Measurements from ENCODE around the gene PICALM. TPM values are rescaled to one million over a fixed set of nuclear protein-coding genes. Genes with fewer than 3 reads are reported as not detected.

The PICALM gene
- total RNA-seq (ENCODE audit: low replicate concordance) = 119 and 204 TPM in 2 replicates

- Histone ChIP-seq H4K20me1 (ENCODE audit: low read depth) (peaks cover 40% of the 10 kb centered on the region), H3K4me1 (peaks cover 23% of the 10 kb centered on the region), H3K79me2 (ENCODE audit: low read depth) (peaks cover 47% of the 10 kb centered on the region), H3K4me3 (peak within 1 kb of the TSS; percentile 88), H3K9ac (peak within 1 kb of the TSS; percentile 76), H3K27me3 (no peaks in the 10 kb centered on the region), H3K27ac (peak within 1 kb of the TSS; percentile 93), H3F3A (ENCODE audit: low read depth) (peaks cover 21% of the 10 kb centered on the region), H2AFZ (replicated peaks) (peak within 1 kb of the TSS; percentile 53), H3K9me3 (ENCODE audit: low read depth) (no peaks in the 10 kb centered on the region), H3K4me2 (peak within 1 kb of the TSS; percentile 91), H3K36me3 (no peaks in the 10 kb centered on the region)
- peaks cover 2% of the 10 kb centered on the region for H3K36me3 Mint-ChIP-seq
- no peaks in the 10 kb centered on the region for H3K9me3 Mint-ChIP-seq
- TF ChIP-seq EZH2 (IDR thresholded peaks at IDR 0.05) = no peak
- no peak for TF ChIP-seq EZH2phosphoT487 (IDR thresholded peaks at IDR 0.05)
- TF ChIP-seq CTCF (IDR thresholded peaks at IDR 0.05) = no peak
- H3K27ac Mint-ChIP-seq = peak within 1 kb of the TSS; percentile 98
- peak within 1 kb of the TSS; percentile 100 for H3K4me3 Mint-ChIP-seq
- DNase-seq (ENCODE audit: low spot score) = peak; percentile 99
- peaks cover 5% of the 10 kb centered on the region for H3K27me3 Mint-ChIP-seq (ENCODE audit: insufficient read depth, low read depth)
- H3K4me1 Mint-ChIP-seq = peaks cover 28% of the 10 kb centered on the region
These were observed at the start of gene PICALM for GRCh38 chr11:86068951-86069407. Gene PICALM (minus strand): TSS chr11:86069084. CDS start chr11:86068780, 304 bp downstream.

- no peak overlapping the region for H3K4me3 Mint-ChIP-seq
- no peaks in the 10 kb centered on the region for H3K9me3 Mint-ChIP-seq
- Histone ChIP-seq H3K79me2 (ENCODE audit: low read depth) (no peaks in the 10 kb centered on the region), H3K4me1 (no peaks in the 10 kb centered on the region), H3K27ac (no peak overlapping the region), H3K4me2 (no peak overlapping the region), H3K9me3 (ENCODE audit: low read depth) (no peaks in the 10 kb centered on the region), H3K4me3 (no peak overlapping the region), H2AFZ (replicated peaks) (no peak overlapping the region), H4K20me1 (ENCODE audit: low read depth) (no peaks in the 10 kb centered on the region), H3F3A (ENCODE audit: low read depth) (no peaks in the 10 kb centered on the region), H3K36me3 (no peaks in the 10 kb centered on the region), H3K9ac (no peak overlapping the region), H3K27me3 (no peaks in the 10 kb centered on the region)
- TF ChIP-seq CTCF (IDR thresholded peaks at IDR 0.05) (no peak), EZH2phosphoT487 (IDR thresholded peaks at IDR 0.05) (no peak), EZH2 (IDR thresholded peaks at IDR 0.05) (no peak)
- H3K27ac Mint-ChIP-seq = no peak overlapping the region
- H3K36me3 Mint-ChIP-seq = no peaks in the 10 kb centered on the region
- H3K4me1 Mint-ChIP-seq = no peaks in the 10 kb centered on the region
- no peak for DNase-seq (ENCODE audit: low spot score)
- peaks cover 2% of the 10 kb centered on the region for H3K27me3 Mint-ChIP-seq (ENCODE audit: insufficient read depth, low read depth)
These were observed 49.4 kb upstream of the PICALM start for GRCh38 chr11:86118253-86118652.

GRCh38 chr11:86117712-86118063 lies 48.8 kb upstream of the PICALM start:
- H3K79me2 ChIP-seq (ENCODE audit: low read depth) = no peaks in the 10 kb centered on the region
- H3K36me3 Mint-ChIP-seq = no peaks in the 10 kb centered on the region
- H3K27me3 Mint-ChIP-seq (ENCODE audit: insufficient read depth, low read depth) = peaks cover 2% of the 10 kb centered on the region

More at GRCh38 chr11:86117712-86118063, 48.8 kb upstream of the PICALM start:
- Mint-ChIP-seq H3K4me3 (no peak overlapping the region), H3K27ac (no peak overlapping the region), H3K9me3 (no peaks in the 10 kb centered on the region), H3K4me1 (no peaks in the 10 kb centered on the region)
- H3K4me1 ChIP-seq = no peaks in the 10 kb centered on the region
- TF ChIP-seq EZH2phosphoT487 (IDR thresholded peaks at IDR 0.05) (no peak), CTCF (IDR thresholded peaks at IDR 0.05) (no peak), EZH2 (IDR thresholded peaks at IDR 0.05) (no peak)
- no peaks in the 10 kb centered on the region for H3F3A ChIP-seq (ENCODE audit: low read depth)
- H3K36me3 ChIP-seq = no peaks in the 10 kb centered on the region
- H2AFZ ChIP-seq (replicated peaks) = no peak overlapping the region
- H3K9ac ChIP-seq = no peak overlapping the region
- no peaks in the 10 kb centered on the region for H3K27me3 ChIP-seq
- no peaks in the 10 kb centered on the region for H4K20me1 ChIP-seq (ENCODE audit: low read depth)
- no peak for DNase-seq (ENCODE audit: low spot score)
- H3K4me2 ChIP-seq = no peak overlapping the region
- H3K9me3 ChIP-seq (ENCODE audit: low read depth) = no peaks in the 10 kb centered on the region
- no peak overlapping the region for H3K4me3 ChIP-seq
- H3K27ac ChIP-seq = no peak overlapping the region

Data from neural progenitor cell (in vitro differentiated cells).